HG03558 (cell line): Measurements from ENCODE around the gene INSR.
"Not testable (repeated sequence)": the region's sequence is repeated elsewhere in the genome, so short reads cannot be mapped to it uniquely, and the experiment has no call there.

Source experiments
- ATAC-seq: cut with Tn5 transposase; IDR thresholded peaks from one replicate; pipeline ENCODE4 v1.9.1; 2021; ENCODE audit warnings: moderate number of reproducible peaks; ENCODE audit not compliant: unreplicated experiment; ENCODE audit errors: extremely low read depth

The INSR gene

DNA sequence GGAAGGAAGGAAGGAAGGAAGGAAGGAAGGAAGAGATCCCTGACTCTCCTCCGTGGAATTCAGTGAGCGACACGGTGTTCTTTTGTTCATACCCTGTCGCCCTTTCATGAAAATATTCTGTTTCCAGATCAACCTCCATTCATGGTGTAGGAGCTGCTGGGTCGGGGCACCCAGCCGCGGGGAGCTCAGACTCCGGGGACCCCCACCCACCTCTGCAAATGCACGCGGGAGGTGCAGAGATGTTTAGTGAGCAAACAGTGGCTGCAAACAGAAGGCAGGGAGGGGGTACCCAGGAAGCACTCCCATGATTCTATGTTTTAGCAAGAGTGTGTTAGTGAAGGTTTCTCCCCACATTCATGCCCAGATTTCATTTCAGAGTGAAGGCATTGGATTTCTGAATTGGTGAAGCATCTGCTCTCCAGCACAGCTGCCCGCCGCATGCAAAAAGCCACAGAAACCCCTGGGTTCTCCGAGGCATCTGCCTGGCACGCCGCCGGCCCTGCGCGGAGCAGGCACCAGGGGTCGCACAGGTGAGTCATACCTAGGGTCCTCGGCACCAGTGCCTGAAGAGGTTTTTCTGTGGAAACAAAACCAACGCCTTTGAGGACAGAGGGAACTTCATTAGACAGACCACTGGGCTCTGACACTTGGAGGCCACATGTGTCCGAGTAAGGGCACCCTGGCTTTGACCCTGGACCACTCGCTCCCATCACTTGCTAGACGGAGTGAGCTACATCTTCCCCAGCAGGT is 144.1 kb downstream of the INSR start:
- ATAC-seq, result no peak

GRCh38 chr19:7147119-7147675 is 147.0 kb downstream of the INSR start:
- not testable (repeated sequence) for ATAC-seq

DNA sequence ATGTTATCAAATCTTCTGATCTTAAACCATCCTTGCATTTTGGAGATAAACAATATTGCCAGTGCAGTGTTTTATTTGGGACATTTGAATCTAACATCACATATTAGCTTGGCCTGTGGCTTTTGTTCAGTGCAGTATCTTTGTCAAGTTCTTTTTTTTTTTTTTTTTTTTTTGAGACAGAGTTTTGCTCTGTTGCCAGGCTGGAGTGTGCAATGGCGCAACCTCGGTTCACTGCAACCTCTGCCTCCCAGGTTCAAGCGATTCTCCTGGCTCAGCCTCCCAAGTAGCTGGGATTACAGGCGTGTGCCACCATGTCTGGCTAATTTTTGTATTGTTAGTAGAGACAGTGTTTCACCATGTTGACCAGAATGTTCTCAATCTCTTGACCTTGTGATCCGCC is 148.1 kb downstream of the INSR start:
- ATAC-seq, result not testable (repeated sequence)

GRCh38 chr19:7145494-7145893 is 148.7 kb downstream of the INSR start:
- no peak for ATAC-seq

DNA sequence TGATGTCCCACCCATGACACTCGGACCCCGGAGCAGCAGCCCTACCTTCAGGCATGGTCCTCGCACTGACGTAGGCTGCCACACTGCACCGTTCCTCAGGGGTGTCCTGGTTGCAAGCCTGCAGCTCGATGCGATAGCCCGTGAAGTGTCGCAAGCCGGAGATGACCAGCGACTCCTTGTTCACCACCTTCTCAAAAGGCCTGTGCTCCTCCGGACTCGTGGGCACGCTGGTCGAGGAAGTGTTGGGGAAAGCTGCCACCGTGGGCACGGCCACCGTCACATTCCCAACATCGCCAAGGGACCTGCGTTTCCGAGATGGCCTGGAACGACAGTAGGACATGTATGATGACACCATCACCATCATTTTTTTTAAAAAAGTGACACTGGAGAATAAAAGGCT is 151.4 kb downstream of the INSR start:
- no peak for ATAC-seq

GRCh38 chr19:7140137-7140536 is 154.1 kb downstream of the INSR start:
- no peak for ATAC-seq

- no peak for ATAC-seq
These were observed 155.1 kb downstream of the INSR start for GRCh38 chr19:7139095-7139494.

DNA sequence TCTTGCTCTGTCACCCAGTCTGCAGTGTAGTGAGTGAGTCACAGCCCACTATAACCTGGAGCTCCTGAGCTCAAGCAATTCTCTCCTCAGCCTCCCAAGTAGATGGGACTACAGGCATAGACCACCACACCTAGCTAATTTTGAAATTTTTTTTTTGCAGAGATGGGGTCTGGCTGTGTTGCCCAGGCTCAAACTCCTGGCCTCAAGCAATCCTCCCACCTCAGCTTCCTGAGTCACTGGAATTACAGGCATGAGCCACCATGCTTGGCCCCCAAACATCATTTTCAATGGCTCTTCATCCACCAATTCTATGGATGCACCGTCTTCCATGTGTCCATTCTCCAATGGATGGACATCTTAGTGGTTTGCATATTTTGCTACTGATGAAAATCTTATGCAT is 155.8 kb downstream of the INSR start:
- no peak for ATAC-seq

- ATAC-seq, result no peak
These were observed 157.1 kb downstream of the INSR start for GRCh38 chr19:7137120-7137519.

DNA sequence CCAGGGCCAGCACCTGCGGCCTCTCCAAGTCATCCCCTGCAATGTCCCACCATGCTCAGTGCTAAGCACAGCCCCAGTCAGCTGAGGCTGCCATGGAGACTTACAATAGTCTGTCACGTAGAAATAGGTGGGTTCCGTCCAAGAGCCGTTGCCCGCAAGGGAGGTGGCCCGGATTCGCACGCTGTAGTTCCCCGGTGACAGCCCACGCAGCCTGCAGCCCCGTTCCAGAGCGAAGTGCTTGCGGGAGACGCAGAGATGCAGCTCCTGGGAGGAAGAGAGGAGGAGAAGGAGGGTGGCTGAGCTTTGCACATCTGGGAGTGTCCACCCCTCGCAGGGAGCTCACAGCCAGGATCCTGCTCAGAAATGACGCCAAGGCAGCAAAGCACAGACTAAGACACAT is 162.2 kb downstream of the INSR start:
- no peak for ATAC-seq

DNA sequence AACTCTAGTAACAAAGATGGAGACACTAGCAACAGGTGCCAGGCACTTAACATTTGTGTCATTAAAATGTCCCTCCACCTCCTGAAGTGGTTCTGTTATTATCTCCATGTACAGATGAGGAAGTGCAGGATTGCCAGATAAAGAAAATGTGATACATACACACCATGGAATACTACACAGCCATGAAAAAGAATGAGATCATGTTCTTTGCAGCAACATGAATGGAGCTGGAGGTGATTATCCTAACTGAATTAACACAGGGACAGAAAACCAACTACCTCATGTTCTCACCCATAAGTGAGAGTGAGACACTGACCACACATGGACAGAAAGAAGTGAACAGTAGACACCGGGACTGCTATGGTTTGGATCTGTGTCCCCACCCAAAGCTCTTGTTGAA is 164.2 kb downstream of the INSR start:
- no peak for ATAC-seq

GRCh38 chr19:7126132-7126531 is 168.1 kb downstream of the INSR start:
- no peak for ATAC-seq

- ATAC-seq, result no peak
These were observed 169.0 kb downstream of the INSR start for GRCh38 chr19:7125221-7125620.

DNA sequence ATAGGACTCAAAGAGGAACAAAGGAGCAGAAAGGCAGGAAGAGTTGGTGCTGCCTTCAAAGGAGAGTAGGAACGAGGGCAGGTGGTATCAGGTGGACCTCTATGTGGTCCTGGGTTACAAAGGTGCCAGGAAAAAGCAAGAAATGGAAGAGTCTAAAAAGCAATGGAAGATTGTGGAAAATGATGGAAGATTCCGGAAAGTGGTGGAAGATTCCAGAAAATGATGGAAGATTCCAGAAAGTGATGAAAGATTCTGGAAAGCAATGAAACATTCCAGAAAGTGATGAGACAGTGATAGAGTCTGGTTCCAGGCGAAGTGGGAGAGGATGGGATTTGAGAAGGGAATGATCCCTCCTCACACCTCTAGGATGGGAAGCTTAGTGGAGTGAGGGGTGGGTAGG is 169.4 kb downstream of the INSR start:
- no peak for ATAC-seq

DNA sequence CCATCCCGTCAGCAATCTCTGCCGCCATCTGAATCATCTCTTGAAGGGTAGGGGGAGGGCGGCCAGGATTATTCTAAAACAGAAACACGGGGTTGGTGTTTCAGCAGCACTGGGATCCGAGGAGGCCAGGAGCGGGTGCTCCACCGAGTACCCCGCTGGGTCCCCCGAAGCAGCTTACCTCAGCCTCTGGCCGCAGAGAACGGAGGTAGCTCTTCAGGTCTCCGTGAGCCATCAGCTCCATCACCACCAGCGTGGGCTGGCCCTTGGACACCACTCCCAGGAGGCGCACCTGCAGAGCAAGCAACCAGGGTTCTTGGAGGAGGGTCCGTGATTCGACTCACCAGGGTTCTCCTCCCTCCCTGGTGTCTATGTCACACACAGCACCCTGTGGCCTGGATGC is 171.5 kb downstream of the INSR start:
- ATAC-seq, result no peak

DNA sequence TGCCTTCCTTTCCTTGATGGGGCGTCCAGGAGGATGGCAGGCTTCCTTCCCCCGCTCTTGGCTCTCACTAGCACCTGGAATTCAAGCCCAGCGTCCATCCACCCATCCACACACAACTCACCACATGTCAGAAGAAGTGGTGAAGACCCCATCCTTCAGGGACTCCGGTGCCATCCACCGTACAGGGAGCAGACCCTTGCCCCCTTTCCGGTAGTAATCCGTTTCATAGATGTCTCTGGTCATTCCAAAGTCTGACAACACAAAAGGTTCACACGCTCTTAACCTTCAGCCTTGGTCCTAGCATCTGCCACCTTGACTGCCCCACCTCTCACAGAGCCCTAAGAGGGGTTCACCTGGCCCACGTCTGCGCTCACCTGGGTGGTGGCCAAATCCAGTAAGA is 173.7 kb downstream of the INSR start:
- no peak for ATAC-seq

DNA sequence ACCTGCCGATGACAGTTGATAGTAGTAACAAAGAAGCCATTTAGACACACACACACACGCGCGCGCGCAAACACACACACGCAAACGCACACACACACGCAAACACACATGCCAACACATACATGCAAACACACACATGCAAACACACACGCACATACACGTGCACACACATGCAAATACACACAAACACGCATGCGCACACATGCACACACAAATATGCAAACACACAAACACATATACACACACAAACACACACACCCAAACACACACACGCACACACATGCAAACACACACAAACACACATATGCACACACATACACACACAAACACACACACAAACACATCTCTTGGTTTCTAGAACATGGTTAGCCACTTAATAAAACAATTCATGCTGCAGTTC is 174.6 kb downstream of the INSR start:
- no peak for ATAC-seq

GRCh38 chr19:7117248-7117647 is 177.0 kb downstream of the INSR start:
- no peak for ATAC-seq

- no peak for ATAC-seq
These were observed 178.5 kb downstream of the INSR start for GRCh38 chr19:7115721-7116120.

GRCh38 chr19:7113233-7113632 is 181.0 kb downstream of the INSR start:
- no peak for ATAC-seq

- ATAC-seq, result no peak
These were observed 181.5 kb downstream of the INSR start for GRCh38 chr19:7112675-7113074.

GRCh38 chr19:7109678-7110289 is 184.4 kb downstream of the INSR start:
- ATAC-seq, result no peak
